GM19351 (cell line): ENCODE measurements around the gene RND1.
A peak's percentile ranks its signal among the peaks of the same experiment; 100 is the strongest.
"Not testable (repeated sequence)": the region's sequence is repeated elsewhere in the genome, so short reads cannot be mapped to it uniquely, and the experiment has no call there.

Experiments
- ATAC-seq: cut with Tn5 transposase; IDR thresholded peaks from one replicate; pipeline ENCODE4 v1.9.1; 2021; ENCODE audit warnings: mild to moderate bottlenecking, moderate library complexity; ENCODE audit not compliant: unreplicated experiment

Gene RND1

GRCh38 chr12:48869191-48869590 is 3.5 kb upstream of the RND1 start:
- ATAC-seq, result no peak

DNA sequence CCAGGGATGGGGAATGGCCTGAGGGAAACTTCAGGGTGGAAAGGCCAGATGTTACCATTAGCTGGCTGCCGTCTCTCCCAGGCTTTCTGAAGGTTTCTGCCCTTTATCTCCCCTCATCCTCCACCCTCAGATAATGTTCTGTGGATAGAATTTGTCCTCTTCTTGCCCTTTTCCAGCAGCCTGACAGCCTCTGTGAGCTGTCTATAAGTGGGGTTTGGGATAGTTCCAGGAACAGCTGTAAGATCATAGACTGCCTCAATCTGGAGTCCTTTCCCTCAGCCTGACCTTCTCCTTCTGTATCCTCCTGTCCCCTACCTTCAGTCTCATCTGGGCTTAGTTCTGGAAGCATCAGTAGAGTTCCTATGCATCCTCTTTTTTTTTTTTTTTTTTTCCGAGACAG is 2.8 kb upstream of the RND1 start:
- ATAC-seq, result no peak

GRCh38 chr12:48866052-48866711 is 512 bp upstream of the RND1 start:
- peak; percentile 33 for ATAC-seq

- ATAC-seq, result no peak
These were observed 2.4 kb downstream of the RND1 start for GRCh38 chr12:48863291-48863690.

- no peak for ATAC-seq
These were observed 2.9 kb downstream of the RND1 start for GRCh38 chr12:48862760-48863159.

DNA sequence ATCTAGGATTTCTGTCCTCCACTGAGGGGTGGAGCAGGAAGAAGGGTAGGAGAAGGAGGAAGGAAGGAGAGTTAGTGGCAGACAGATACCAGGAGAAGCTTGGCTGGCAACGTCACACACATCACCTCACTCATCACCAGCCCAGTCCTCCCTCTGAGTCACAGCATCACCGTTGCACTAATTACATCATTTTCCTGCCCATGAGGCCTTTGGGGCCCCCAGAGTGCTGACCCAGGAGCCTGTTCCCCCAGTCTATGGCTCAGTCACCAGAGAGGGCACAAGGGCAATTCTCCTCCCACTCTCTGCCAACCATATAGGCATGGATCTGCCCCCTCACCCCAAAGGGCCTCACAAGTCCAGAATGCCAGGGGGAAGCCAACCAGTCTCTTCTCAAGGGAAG is 4.6 kb downstream of the RND1 start:
- no peak for ATAC-seq

DNA sequence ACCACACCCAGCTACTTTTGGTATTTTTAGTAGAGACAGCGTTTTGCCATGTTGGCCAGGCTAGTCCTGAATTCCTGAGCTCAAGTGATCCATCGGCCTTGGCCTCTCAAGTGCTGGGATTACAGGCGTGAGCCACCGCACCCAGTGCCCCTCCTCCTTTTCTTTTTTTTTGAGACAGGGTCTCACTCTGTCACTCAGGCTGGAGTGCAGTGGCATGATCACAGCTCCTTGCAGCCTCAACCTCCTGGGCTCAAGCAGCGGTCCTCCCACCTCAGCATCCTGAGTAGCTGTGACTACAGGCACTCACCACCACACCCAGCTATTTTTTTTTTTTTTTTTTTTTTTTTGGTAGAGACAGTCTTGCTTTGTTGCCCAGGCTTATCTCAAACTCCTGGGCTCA is 5.4 kb downstream of the RND1 start:
- ATAC-seq, result not testable (repeated sequence)

- no peak for ATAC-seq
These were observed 6.1 kb downstream of the RND1 start for GRCh38 chr12:48859607-48860006.

DNA sequence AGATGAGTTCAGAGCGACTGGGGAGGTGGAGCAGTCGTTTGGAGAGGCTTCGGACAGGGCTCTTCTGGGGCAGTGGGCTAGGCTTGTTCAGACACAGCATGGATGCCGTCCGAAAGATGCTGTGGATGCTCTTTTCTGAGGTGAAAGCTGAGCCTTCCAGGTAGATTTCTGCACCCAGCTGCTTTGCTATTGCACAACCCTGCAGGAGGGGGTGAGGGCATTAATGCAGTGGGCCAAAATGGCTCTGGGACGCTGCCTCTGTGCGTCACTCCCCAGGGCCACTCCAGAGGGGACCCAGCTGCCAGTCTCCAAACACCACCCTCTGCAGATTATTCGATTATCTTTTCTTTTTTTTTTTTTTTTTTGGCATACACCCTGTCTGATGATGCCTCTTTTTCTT is 7.6 kb downstream of the RND1 start:
- no peak for ATAC-seq

DNA sequence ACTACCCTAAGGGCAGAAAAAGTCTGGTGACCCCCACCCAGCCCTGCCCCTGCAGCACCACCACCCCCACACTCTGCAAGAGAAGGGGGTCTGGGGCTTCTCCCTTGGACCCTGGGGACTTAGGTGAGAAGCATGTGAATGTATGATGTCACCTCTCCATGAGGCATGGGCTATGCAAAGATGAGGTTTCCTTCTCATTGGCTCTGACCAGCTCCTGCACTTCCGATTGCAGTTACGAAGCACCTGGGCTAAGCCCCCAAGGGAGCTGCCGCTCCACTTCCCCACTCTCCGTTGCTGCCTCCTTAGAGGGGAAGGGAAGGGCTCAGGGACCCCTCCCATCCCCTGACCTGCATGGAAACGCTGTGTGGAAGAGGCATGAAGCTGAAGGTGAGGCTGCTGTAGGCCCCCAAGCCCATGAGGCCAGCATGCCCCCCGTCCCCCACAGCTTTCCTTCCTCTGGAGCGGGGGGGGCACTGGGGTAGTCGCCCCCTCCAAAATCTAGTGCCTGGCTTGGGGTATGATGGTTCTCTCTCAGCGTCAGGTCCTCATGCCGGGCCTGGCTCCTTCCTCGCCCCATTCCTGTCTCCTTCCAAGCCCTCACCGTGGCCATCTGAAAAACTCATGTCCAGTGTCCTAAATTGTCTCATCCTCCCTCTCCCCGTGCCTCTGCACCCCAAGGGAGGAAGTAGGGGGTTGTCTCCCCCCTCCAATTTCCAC is 8.2 kb downstream of the RND1 start:
- no peak for ATAC-seq

DNA sequence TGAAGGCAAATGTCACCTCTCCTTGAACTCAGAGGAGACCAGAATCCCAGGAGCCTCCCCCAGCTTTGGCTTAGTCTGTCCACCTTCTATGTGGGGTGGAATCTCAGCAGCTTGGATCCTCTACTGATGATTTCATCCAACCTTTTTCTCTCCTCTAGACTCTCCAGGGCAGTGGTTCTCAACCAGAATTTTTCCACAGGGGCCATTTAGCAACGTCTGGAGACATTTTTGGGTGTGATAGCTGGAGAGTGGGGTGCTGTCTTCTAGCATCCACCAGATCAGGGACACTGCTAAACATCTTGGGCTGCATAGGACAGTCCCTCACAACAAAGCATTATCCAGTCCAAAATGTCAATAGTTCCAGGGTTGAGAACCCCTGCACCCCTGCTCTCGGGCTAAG is 9.3 kb downstream of the RND1 start:
- no peak for ATAC-seq

DNA sequence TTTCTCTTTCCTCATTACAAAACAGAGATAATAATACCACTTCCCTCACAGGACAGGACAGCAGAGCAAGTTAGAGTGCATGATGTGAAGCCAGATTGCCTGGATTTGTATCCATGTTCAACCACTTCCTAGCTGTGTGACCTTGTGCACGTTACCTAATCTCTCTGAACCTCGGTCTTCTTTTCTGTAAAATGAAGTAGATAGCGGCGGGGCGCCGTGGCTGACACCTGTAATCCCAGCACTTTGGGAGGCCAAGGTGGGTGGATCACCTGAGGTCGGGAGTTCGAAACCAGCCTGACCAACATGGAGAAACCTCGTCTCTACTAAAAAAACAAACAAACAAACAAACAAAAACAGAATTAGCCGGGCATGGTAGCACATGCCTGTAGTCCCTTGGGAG is 10.7 kb downstream of the RND1 start:
- not testable (repeated sequence) for ATAC-seq

- ATAC-seq, result no peak
These were observed 11.2 kb downstream of the RND1 start for GRCh38 chr12:48854488-48854887.

DNA sequence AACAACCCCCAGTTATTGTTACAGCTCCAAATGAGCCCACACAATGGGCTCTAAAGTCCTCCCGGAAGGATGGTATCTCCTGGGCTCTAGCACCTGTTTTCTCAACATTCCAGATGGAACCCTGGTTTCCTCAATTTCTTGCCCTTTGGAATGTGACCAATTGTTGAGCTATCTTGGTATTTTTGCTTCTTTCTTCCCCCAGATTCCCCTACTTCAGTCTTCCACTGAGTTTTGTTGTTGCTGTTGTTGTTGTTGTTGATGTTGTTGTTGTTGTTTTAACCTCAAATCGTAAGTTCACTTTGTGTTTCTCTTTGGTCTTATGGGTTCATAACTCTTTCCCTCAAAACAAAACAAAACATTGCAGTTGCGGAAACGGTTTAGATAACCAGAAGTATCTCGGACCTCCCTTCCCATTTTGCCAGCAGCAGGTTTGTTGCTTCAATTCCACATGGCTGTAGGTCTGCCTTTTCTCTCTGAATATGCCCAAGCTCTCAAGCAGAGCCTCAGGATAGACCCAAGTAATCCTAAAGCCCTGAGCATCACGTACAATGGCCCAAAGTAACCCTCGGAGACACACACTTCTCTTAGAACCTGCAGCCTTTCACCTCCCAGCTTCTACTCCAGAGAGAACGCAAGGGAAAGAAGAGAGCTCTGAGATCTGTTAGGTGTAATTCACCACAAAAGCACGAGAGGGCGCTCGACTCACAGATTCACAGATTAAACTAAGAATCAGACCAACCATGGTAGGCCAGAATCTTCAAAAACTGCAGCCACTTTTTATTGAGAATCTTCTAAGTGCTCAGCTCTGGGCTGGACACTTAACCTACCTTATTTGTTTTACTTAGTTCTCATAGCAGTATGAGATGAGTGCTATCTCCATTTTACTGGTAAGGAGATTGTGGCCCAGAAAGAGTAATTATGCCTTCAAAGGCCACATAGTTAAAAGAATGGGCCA is 12.7 kb downstream of the RND1 start:
- peak; percentile 37 for ATAC-seq

GRCh38 chr12:48851883-48852733 is 13.6 kb downstream of the RND1 start, which contains the start of gene DDX23:
Gene DDX23, minus strand, starts transcription at chr12:48852163. Its CDS starts 6,381 bp downstream, at chr12:48845782.
- ATAC-seq, result peak; percentile 95

GRCh38 chr12:48842021-48842420 is 23.6 kb downstream of the RND1 start:
- ATAC-seq, result not testable (repeated sequence)

DNA sequence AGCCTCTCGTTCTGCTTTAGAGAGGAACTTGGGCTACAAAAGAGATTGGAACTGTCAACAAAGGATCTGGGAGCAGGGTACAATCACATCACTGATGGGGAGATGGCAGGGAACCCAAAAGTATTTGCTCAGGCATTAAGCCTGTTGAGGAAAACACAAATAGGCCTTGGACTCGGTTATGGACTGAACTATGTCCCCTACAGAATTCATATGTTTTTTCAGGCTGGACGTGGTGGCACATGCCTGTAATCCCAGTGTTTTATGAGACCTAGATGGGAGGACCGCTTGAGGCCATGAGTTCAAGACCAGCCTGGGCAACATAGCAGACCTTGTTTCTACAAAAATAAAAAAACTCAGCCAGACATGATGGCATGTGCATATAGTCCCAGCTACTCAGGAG is 27.6 kb downstream of the RND1 start:
- ATAC-seq, result no peak

GRCh38 chr12:48832321-48833060 is 33.2 kb downstream of the RND1 start:
- no peak for ATAC-seq

- ATAC-seq, result no peak
These were observed 34.4 kb downstream of the RND1 start for GRCh38 chr12:48831257-48831656.
